ENCODE results near the gene NAPSA. TPM values are rescaled to one million over a fixed set of nuclear protein-coding genes. Genes with fewer than 3 reads are reported as not detected.

NAPSA gene
- total and polyA plus RNA-seq, 10 of the 15 experiments (the other 5 are each of a cell fraction or from before 2014, with no cell fraction given), result 6.7 to 45.4 (median 17.1) TPM

GRCh38 chr19:50341091-50341564 lies 24.3 kb downstream of the NAPSA start (continued):
- TF ChIP-seq CTCF (IDR thresholded peaks at IDR 0.05 in 2 of 3, conservative IDR thresholded peaks at IDR 0.05 in 1 of 3; ENCODE audit: control insufficient read depth in 2 of 3, extremely low read depth in 1 of 3, insufficient read depth in 1 of 3, low read depth in 3 of 3, low read length in 3 of 3), result no peak
- no peak for TF ChIP-seq ZNF207 (IDR thresholded peaks at IDR 0.05; ENCODE audit: borderline replicate concordance)
- peak; percentile 78 for TF ChIP-seq JUNB (IDR thresholded peaks at IDR 0.05)
- no peak for TF ChIP-seq CHD4 (IDR thresholded peaks at IDR 0.05)
- peak; percentile 91 for TF ChIP-seq NBN (IDR thresholded peaks at IDR 0.05)
- no peak for TF ChIP-seq CBX3 (IDR thresholded peaks at IDR 0.05; ENCODE audit: borderline replicate concordance, low read depth)
- TF ChIP-seq MLLT1 (IDR thresholded peaks at IDR 0.05), result peak; percentile 75; the same call in 1 of the 2 replicates
- no peak for TF ChIP-seq TCF12 (IDR thresholded peaks at IDR 0.05; ENCODE audit: low read depth, low read length)
- TF ChIP-seq BRCA1 (IDR thresholded peaks at IDR 0.05; ENCODE audit: low read depth, low read length), result no peak
- TF ChIP-seq RB1 (IDR thresholded peaks at IDR 0.05; ENCODE audit: borderline replicate concordance), result no peak
- TF ChIP-seq MXI1 (IDR thresholded peaks at IDR 0.05; ENCODE audit: low read depth, low read length), result no peak
- peak; percentile 78 for TF ChIP-seq MEF2B (IDR thresholded peaks at IDR 0.05; ENCODE audit: partially characterized antibody, poor library complexity, severe bottlenecking)
- peak; percentile 91 for TF ChIP-seq RUNX3 (IDR thresholded peaks at IDR 0.05; ENCODE audit: low read length)
- 0 out of 2 replicates have a peak, but pooled peaks have one; percentile 45 for TF ChIP-seq CHD2 (IDR thresholded peaks at IDR 0.05; ENCODE audit: borderline replicate concordance, low read depth, low read length)
- peak; percentile 66; a peak in 2 of 4 replicates for TF ChIP-seq IKZF2 (IDR thresholded peaks at IDR 0.05)
- no peak for TF ChIP-seq EZH2 (IDR thresholded peaks at IDR 0.05; ENCODE audit: borderline replicate concordance, control insufficient read depth, low read depth, low read length)
- no peak for TF ChIP-seq BCL3 (IDR thresholded peaks at IDR 0.05; ENCODE audit: borderline replicate concordance, insufficient read depth, low read depth, low read length, poor library complexity, severe bottlenecking)
- peak; percentile 48; the same call in 1 of the 2 replicates for TF ChIP-seq ZBED1 (IDR thresholded peaks at IDR 0.05; ENCODE audit: borderline replicate concordance)
- TF ChIP-seq SRF (IDR thresholded peaks at IDR 0.05; ENCODE audit: low read depth in 2 of 2, low read length in 2 of 2), result no peak
- TF ChIP-seq HSF1 (IDR thresholded peaks at IDR 0.05; ENCODE audit: low read depth, low read length), result no peak
- TF ChIP-seq YBX1 (IDR thresholded peaks at IDR 0.05), result no peak
- peak; percentile 77; the same call in 1 of the 2 replicates for TF ChIP-seq MEF2A (IDR thresholded peaks at IDR 0.05; ENCODE audit: insufficient read depth, low read depth, low read length)
- TF ChIP-seq KAT2A (conservative IDR thresholded peaks at IDR 0.05; ENCODE audit: control insufficient read depth, low read depth, low read length), result no peak
- TF ChIP-seq SPI1 (IDR thresholded peaks at IDR 0.05; ENCODE audit: borderline replicate concordance, insufficient read depth, low read depth, low read length), result peak; percentile 73
- peak; percentile 76; the same call in 1 of the 2 replicates for TF ChIP-seq MTA3 (IDR thresholded peaks at IDR 0.05; ENCODE audit: borderline replicate concordance, low read length)
- peak; percentile 75; the same call in 1 of the 2 replicates for TF ChIP-seq DPF2 (IDR thresholded peaks at IDR 0.05)

Measured in GM12878 (cell line).